GM12891 (cell line): ENCODE data around the gene MAP3K7.

Source experiments
- POLR2A ChIP-seq: IDR thresholded peaks from 2 replicates; pipeline ENCODE4 v1.6.1; 2011; ENCODE audit warnings: low read depth, low read length, control low read depth
- POLR2AphosphoS5 ChIP-seq: IDR thresholded peaks from 2 replicates; pipeline ENCODE4 v1.6.1; 2011; ENCODE audit warnings: low read depth, low read length, control low read depth
- SPI1 ChIP-seq: IDR thresholded peaks from 2 replicates; pipeline ENCODE4 v1.6.1; 2011; ENCODE audit warnings: low read depth, low read length, control low read depth
- TAF1 ChIP-seq: IDR thresholded peaks from 2 replicates; pipeline ENCODE4 v1.6.1; 2011; ENCODE audit warnings: low read depth, low read length, control low read depth

- TF ChIP-seq TAF1, result no peak
- TF ChIP-seq POLR2AphosphoS5, result no peak
- TF ChIP-seq POLR2A, result no peak
- no peak for TF ChIP-seq SPI1
These were observed 89.5 kb downstream of the MAP3K7 start for GRCh38 chr6:90497411-90497810.
